Measurements from ENCODE around the gene CDK5.

- TF ChIP-seq ZNF785 (CRISPR knock-in tag; IDR thresholded peaks at IDR 0.05), result no peak
- TF ChIP-seq ZBTB11 (CRISPR knock-in tag; IDR thresholded peaks at IDR 0.05), result no peak
- TF ChIP-seq SREBF2 (CRISPR knock-in tag; IDR thresholded peaks at IDR 0.05), result no peak
- TF ChIP-seq STAT6 (CRISPR knock-in tag; IDR thresholded peaks at IDR 0.05), result no peak
These were observed 9.5 kb downstream of the CDK5 start, which contains the start of gene ASIC3 for GRCh38 chr7:151047976-151048815.

All from K562 (cell line).